Loucy (cell line): ENCODE data around the gene C2orf49.

ENCODE experiments used
- H2AFZ ChIP-seq: fragments of 200-600 bp; sonication (generic); 2 replicates; pipeline ENCODE4 v1.6.0; 2016; ENCODE audit warnings: antibody characterized with exemption, mild to moderate bottlenecking, low read length, moderate library complexity
- H3F3A ChIP-seq: fragments of 200-600 bp; 2 replicates; pipeline ENCODE4 v1.6.0; 2016; ENCODE audit warnings: antibody characterized with exemption, low read depth, mild to moderate bottlenecking
- H3K27me3 ChIP-seq: fragments of 200-600 bp; sonication (generic); 2 replicates; pipeline ENCODE4 v1.6.1; 2014; ENCODE audit warnings: low read length, mild to moderate bottlenecking; ENCODE audit not compliant: insufficient read depth, poor library complexity, severe bottlenecking
- H3K36me3 ChIP-seq: fragments of 200-600 bp; sonication (generic); 2 replicates; pipeline ENCODE4 v1.6.1; 2016; ENCODE audit warnings: low read length; ENCODE audit not compliant: insufficient read depth
- H3K4me1 ChIP-seq: fragments of 200-600 bp; sonication (generic); 2 replicates; pipeline ENCODE4 v1.5.1; 2014; ENCODE audit warnings: low read length, mild to moderate bottlenecking; ENCODE audit not compliant: insufficient read depth, poor library complexity, severe bottlenecking
- H3K4me2 ChIP-seq: fragments of 200-600 bp; sonication (generic); 2 replicates; pipeline ENCODE4 v1.6.0; 2014; ENCODE audit warnings: antibody characterized with exemption, low read length, low read depth, mild to moderate bottlenecking; ENCODE audit not compliant: poor library complexity, severe bottlenecking
- H3K4me3 ChIP-seq: fragments of 200-600 bp; sonication (generic); 2 replicates; pipeline ENCODE4 v1.5.1; 2014; ENCODE audit warnings: low read length, mild to moderate bottlenecking, mixed read lengths; ENCODE audit not compliant: poor library complexity, severe bottlenecking
- H3K79me2 ChIP-seq: fragments of 200-600 bp; sonication (generic); 2 replicates; pipeline ENCODE4 v1.6.1; 2014; ENCODE audit warnings: low read length; ENCODE audit not compliant: insufficient read depth
- H3K9ac ChIP-seq: fragments of 200-600 bp; sonication (generic); 2 replicates; pipeline ENCODE4 v1.6.0; 2014; ENCODE audit warnings: mild to moderate bottlenecking, low read depth, low read length, moderate library complexity; ENCODE audit not compliant: poor library complexity, severe bottlenecking
- H3K9me2 ChIP-seq: fragments of 200-600 bp; sonication (generic); replicated peaks from 2 replicates; pipeline ENCODE4 v1.6.1; 2016; ENCODE audit warnings: low read depth, low read length, mixed read lengths
- H3K9me3 ChIP-seq: fragments of 200-600 bp; sonication (generic); 2 replicates; pipeline ENCODE4 v1.6.1; 2014; ENCODE audit warnings: mild to moderate bottlenecking, antibody characterized with exemption, low read length, low read depth; ENCODE audit not compliant: insufficient read depth
- H4K20me1 ChIP-seq: fragments of 200-600 bp; sonication (generic); 2 replicates; pipeline ENCODE4 v1.6.0; 2014; ENCODE audit warnings: antibody characterized with exemption, low read length, mild to moderate bottlenecking; ENCODE audit not compliant: insufficient read depth, poor library complexity, severe bottlenecking
- EZH2phosphoT487 ChIP-seq: fragments of 200-600 bp; IDR thresholded peaks from 2 replicates; pipeline ENCODE4 v1.6.1; 2018; ENCODE audit warnings: antibody characterized with exemption, mild to moderate bottlenecking, moderate library complexity, borderline replicate concordance
- TF ChIP-seq, protein P1 (sequence below): fragments of 200-600 bp; sonication (generic); conservative IDR thresholded peaks from 2 replicates; pipeline ENCODE4 v1.5.1; 2014; ENCODE audit warnings: mild to moderate bottlenecking, antibody characterized with exemption, low read length

C2orf49 gene

DNA sequence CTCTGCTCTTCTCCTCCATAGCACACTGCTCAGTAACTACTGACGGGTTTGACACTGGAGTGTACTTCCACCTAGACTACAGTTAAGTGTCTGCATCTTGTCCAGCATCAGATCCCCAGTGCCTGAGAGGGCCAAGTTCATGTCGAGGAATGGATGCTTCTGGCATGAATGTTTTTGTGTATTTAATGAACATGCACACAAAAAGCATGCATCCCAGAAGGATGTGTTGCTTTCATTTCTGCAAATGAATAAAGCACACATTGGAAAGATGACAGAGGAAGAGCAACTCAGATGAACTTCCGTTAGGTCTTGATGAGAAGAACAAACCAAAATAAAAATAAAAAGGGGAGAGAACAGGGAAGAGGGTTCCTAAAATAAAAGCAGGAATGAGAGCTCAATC lies 27.9 kb downstream of the C2orf49 start:
- Histone ChIP-seq H3K9ac (no peak overlapping the region), H3K4me1 (peaks cover 33% of the 10 kb centered on the region), H3K36me3 (peaks cover 88% of the 10 kb centered on the region; the same call in 1 of the 2 replicates), H3F3A (no peaks in the 10 kb centered on the region), H2AFZ (no peak overlapping the region), H3K27me3 (no peaks in the 10 kb centered on the region), H3K4me3 (no peak overlapping the region), H3K79me2 (no peaks in the 10 kb centered on the region), H3K4me2 (no peak overlapping the region), H3K9me2 (no peaks in the 10 kb centered on the region), H4K20me1 (no peaks in the 10 kb centered on the region), H3K9me3 (no peaks in the 10 kb centered on the region)
- no peak for TF ChIP-seq EZH2phosphoT487

DNA sequence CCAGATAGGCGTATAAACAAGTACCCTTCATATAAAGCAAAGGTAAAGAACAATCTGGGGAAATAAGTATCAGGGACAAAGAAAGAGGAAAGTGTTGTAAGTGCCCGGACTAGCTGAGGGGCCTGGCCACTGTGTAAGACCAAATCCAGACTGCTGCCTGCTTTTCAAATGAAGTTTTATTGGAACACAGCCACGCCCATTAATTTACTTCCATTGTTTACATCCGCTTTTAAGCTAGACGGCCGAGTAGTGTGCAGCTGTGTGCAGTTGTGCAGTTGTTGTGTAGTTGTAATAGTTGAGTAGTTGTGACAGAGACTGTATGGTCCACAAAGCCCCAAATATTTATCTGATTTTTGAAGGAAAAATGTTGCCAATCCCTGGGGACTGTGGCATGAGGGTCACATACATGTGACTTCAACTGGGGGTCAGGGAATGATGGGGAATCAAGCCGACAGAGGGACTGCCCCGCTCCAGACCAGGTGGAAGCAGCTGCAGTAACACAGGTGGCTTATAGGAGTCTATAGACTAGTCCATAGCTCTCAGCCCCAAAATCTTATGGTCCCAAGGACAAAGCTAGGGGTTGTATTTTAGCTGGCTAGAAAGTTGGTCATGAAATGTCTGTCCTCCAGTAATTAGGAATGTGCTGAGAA lies 31.5 kb downstream of the C2orf49 start:
- TF ChIP-seq, protein P1, sequence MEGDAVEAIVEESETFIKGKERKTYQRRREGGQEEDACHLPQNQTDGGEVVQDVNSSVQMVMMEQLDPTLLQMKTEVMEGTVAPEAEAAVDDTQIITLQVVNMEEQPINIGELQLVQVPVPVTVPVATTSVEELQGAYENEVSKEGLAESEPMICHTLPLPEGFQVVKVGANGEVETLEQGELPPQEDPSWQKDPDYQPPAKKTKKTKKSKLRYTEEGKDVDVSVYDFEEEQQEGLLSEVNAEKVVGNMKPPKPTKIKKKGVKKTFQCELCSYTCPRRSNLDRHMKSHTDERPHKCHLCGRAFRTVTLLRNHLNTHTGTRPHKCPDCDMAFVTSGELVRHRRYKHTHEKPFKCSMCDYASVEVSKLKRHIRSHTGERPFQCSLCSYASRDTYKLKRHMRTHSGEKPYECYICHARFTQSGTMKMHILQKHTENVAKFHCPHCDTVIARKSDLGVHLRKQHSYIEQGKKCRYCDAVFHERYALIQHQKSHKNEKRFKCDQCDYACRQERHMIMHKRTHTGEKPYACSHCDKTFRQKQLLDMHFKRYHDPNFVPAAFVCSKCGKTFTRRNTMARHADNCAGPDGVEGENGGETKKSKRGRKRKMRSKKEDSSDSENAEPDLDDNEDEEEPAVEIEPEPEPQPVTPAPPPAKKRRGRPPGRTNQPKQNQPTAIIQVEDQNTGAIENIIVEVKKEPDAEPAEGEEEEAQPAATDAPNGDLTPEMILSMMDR = no peak
- TF ChIP-seq EZH2phosphoT487 = no peak
- Histone ChIP-seq H3K79me2 (no peaks in the 10 kb centered on the region), H3K9me3 (no peaks in the 10 kb centered on the region), H3K4me2 (no peak overlapping the region), H3K9me2 (no peaks in the 10 kb centered on the region), H3K9ac (no peak overlapping the region), H3K4me1 (peaks cover under 1% of the 10 kb centered on the region), H2AFZ (no peak overlapping the region), H3F3A (no peaks in the 10 kb centered on the region), H3K27me3 (no peaks in the 10 kb centered on the region), H3K4me3 (no peak overlapping the region), H4K20me1 (no peaks in the 10 kb centered on the region), H3K36me3 (peaks cover 90% of the 10 kb centered on the region; the same call in 1 of the 2 replicates)

DNA sequence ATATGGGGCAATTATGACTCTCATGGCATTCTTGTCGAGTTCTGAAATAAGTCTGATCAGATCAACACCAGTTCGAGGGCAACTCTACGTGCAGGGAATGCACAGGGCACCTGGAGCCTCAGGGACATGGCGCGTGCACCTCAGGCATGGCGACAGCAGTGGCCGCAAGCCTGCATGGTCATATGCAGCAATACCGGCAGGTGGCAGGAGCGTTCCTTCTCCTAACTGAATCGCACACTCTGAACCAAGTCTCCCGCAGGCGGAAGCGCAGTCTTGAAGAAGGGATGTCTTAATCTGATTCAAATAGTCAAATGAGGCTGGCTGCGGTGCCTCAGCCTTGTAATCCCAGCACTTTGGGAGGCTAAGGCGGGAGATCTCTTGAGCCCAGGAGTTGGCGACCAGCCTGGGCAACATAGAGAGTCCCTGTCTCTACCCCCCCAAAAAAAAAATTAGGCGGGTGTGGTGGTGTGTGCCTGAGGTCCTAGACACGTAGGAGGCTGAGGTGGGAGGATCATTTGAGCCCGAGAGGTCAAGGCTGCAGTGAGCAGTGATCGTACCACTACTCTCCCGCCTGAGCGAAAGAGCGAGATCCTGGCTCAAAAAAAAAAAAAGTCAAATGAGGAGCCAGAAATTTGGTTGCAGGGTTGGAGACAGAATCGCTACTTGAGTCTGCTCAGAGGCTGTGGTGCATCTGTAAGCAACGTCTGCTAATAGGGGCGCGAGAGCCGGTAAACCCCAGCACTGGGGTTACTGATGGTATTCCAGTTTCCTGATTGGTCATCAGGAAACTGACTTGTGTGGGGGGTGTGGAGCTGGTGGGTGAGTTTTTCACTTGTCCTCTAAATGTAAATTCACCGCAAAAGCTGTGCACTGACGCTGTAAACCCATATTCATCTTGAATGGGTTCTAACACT lies 32.7 kb downstream of the C2orf49 start:
- TF ChIP-seq EZH2phosphoT487 = no peak
- TF ChIP-seq, protein P1 = peak; percentile 72
- no peaks in the 10 kb centered on the region for H3K4me1 ChIP-seq
- H3F3A ChIP-seq = no peaks in the 10 kb centered on the region
- no peaks in the 10 kb centered on the region for H4K20me1 ChIP-seq
- no peaks in the 10 kb centered on the region for H3K79me2 ChIP-seq
- no peak overlapping the region for H3K4me3 ChIP-seq
- no peaks in the 10 kb centered on the region for H3K9me3 ChIP-seq
- H3K36me3 ChIP-seq = peaks cover 90% of the 10 kb centered on the region; the same call in 1 of the 2 replicates
- H3K4me2 ChIP-seq = no peak overlapping the region
- no peaks in the 10 kb centered on the region for H3K27me3 ChIP-seq
- no peaks in the 10 kb centered on the region for H3K9me2 ChIP-seq
- H3K9ac ChIP-seq = no peak overlapping the region
- no peak overlapping the region for H2AFZ ChIP-seq
